Activated CD4-positive, alpha-beta T cell treated with anti-CD3 and anti-CD28 coated beads for 24 hours (primary cell): Measurements from ENCODE around the gene UBN1.
"Not testable (repeated sequence)": the region's sequence is repeated elsewhere in the genome, so short reads cannot be mapped to it uniquely, and the experiment has no call there.

Experiments used
- DNase-seq, 2 donors: peaks; one replicate each; pipeline ENCODE4 v3.0.0-alpha.2; 2020; ENCODE audit warnings: low read depth in 2 of 2

Gene UBN1

GRCh38 chr16:4904942-4905615, 57.8 kb downstream of the UBN1 start:
- DNase-seq, result no peak

- DNase-seq, result no peak
Observed at GRCh38 chr16:4908854-4909401, 61.6 kb downstream of the UBN1 start.

GRCh38 chr16:4909825-4910224, 62.5 kb downstream of the UBN1 start:
- DNase-seq, result no peak

- no peak for DNase-seq
Observed at GRCh38 chr16:4910828-4911227, 63.5 kb downstream of the UBN1 start.

GRCh38 chr16:4911970-4912386, 64.7 kb downstream of the UBN1 start:
- DNase-seq, result no peak

GRCh38 chr16:4913130-4913773, 66.0 kb downstream of the UBN1 start:
- DNase-seq, result no peak

GRCh38 chr16:4913774-4914525, 66.7 kb downstream of the UBN1 start:
- no peak for DNase-seq

GRCh38 chr16:4914528-4915225, 67.4 kb downstream of the UBN1 start:
- no peak for DNase-seq

- no peak for DNase-seq
Observed at GRCh38 chr16:4915226-4915761, 68.0 kb downstream of the UBN1 start.

GRCh38 chr16:4917117-4917516, 69.8 kb downstream of the UBN1 start:
- DNase-seq, result no peak

- DNase-seq, result no peak
Observed at GRCh38 chr16:4918781-4919251, 71.5 kb downstream of the UBN1 start.

- no peak for DNase-seq
Observed at GRCh38 chr16:4920826-4921225, 73.5 kb downstream of the UBN1 start.

- no peak for DNase-seq
Observed at GRCh38 chr16:4922721-4923342, 75.6 kb downstream of the UBN1 start.

- no peak for DNase-seq
Observed at GRCh38 chr16:4923853-4924252, 76.6 kb downstream of the UBN1 start.

GRCh38 chr16:4924593-4925292, 77.5 kb downstream of the UBN1 start:
- DNase-seq, result no peak

- DNase-seq, result no peak
Observed at GRCh38 chr16:4925293-4925607, 78.0 kb downstream of the UBN1 start.

GRCh38 chr16:4925791-4926190, 78.5 kb downstream of the UBN1 start:
- DNase-seq, result no peak

GRCh38 chr16:4926928-4927327, 79.6 kb downstream of the UBN1 start:
- DNase-seq, result no peak

GRCh38 chr16:4927661-4928060, 80.4 kb downstream of the UBN1 start:
- DNase-seq, result no peak

GRCh38 chr16:4928227-4928626, 80.9 kb downstream of the UBN1 start:
- DNase-seq, result no peak

- not testable (repeated sequence) for DNase-seq
Observed at GRCh38 chr16:4929619-4930018, 82.3 kb downstream of the UBN1 start.
